Peyer's patch (tissue), 4 donors: Measurements from ENCODE around the gene RBM20. TPM values are rescaled to one million over a fixed set of nuclear protein-coding genes. Genes with fewer than 3 reads are reported as not detected.

Experiments
- DNase-seq, 3 donors: peaks; one replicate each; pipeline ENCODE4 v3.0.0-alpha.2; 2017 to 2019
- H3K27ac ChIP-seq, 4 donors: fragments of 200-600 bp; sonication (generic); one replicate each; pipeline ENCODE4 v1.5.1; 2016 to 2019
- H3K27me3 ChIP-seq, 2 donors: fragments of 200-600 bp; sonication (generic); one replicate each; pipeline ENCODE4 v1.5.1; 2019
- H3K36me3 ChIP-seq, 3 donors: fragments of 200-600 bp; sonication (generic); one replicate each; pipeline ENCODE4 v1.5.1; 2016 to 2019
- H3K4me1 ChIP-seq, 4 donors: fragments of 200-600 bp; sonication (generic); one replicate each; pipeline ENCODE4 v1.5.1; 2016 to 2019
- H3K4me3 ChIP-seq, 4 donors: fragments of 200-600 bp; sonication (generic); 1 replicate in 3 of 4; 2 replicates in 1 of 4; pipeline ENCODE4 v1.5.1; 2016 to 2019; ENCODE audit warnings: mild to moderate bottlenecking in 1 of 4
- H3K9me3 ChIP-seq, 4 donors: fragments of 200-600 bp; sonication (generic); one replicate each; pipeline ENCODE4 v1.5.1; 2016 to 2019; ENCODE audit warnings: mild to moderate bottlenecking in 1 of 4
- CTCF ChIP-seq, 6 experiments: fragments of 450-650 bp in 4 of 6; fragments of 200-600 bp in 2 of 6; sonication (generic) in 1 of 6; IDR thresholded peaks; one replicate each; pipeline ENCODE4 v1.5.1; 2017 to 2019; ENCODE audit warnings: antibody characterized with exemption in 6 of 6, mild to moderate bottlenecking in 3 of 6, moderate library complexity in 1 of 6
- POLR2A ChIP-seq, 2 donors: fragments of 450-650 bp; IDR thresholded peaks; one replicate each; pipeline ENCODE4 v1.5.1; 2017; ENCODE audit warnings: antibody characterized with exemption in 2 of 2, mild to moderate bottlenecking in 2 of 2, moderate library complexity in 2 of 2
- total RNA-seq, 4 donors: library from RNA; depleted of rRNA; stranded (reverse); fragments of >200 nt; gene quantifications; one replicate each; pipeline ENCODE4 v1.1.0, GENCODE V29; 2016

The RBM20 gene
- total RNA-seq, 4 donors from 2014 or later: 0.80 to 4.1 (median 1.2) TPM

DNA sequence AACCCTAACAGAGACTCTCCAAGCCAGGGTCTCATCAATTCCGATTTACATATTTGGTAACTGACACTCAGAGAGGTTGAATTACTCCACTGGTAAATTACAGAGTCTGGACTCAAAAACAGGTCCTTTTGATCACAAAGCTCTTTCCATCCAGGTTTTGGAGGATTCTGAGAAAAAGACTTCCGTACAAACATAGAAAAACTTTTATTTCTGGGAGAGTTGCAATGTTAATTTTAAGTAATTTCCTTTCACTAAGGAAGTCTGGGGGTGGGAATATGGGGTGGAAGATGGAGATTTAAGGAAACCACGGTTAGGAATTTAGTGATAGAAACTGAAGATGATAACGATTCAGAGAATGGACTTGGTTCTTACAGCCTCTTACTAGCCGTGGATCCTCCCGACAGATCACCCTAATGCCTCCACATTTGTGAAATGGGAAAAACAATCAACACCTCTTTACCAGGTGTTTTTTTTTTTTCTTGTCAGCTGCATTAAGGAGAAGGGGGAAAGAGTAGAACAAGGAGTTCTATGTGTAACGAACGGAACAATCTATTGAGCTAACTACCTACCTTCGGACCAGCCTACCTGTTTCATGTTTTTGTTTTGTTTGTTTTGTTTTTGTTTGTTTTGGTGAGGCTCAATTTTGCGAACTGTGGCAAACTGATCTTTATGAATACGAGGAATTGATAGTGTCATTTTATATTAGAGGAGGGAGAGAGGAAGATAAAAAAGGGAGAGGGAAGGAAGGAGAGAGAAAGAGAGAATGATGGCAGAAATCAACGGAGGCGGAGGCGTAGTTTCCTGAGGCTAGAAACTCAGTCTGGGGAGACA, 1.7 kb upstream of the RBM20 start:
- Histone ChIP-seq H3K27me3 (peaks cover 0 to 26% of the 10 kb centered on the region in 2 donors), H3K9me3 (no peaks in the 10 kb centered on the region), H3K36me3 (no peaks in the 10 kb centered on the region), H3K27ac (no peak overlapping the region), H3K4me1 (peaks cover 0 to 27% (median 12%) of the 10 kb centered on the region in 4 donors), H3K4me3 (no peak overlapping the region)
- no peak for DNase-seq
- TF ChIP-seq POLR2A (IDR thresholded peaks at IDR 0.05) (no peak), CTCF (IDR thresholded peaks at IDR 0.05) (no peak)

GRCh38 chr10:110643035-110643652, 992 bp upstream of the RBM20 start:
- Histone ChIP-seq H3K27me3 (peaks cover 0 to 26% of the 10 kb centered on the region in 2 donors), H3K36me3 (no peaks in the 10 kb centered on the region), H3K4me3 (peak overlapping the region; percentile 17 to 66 (median 56)), H3K27ac (no peak overlapping the region), H3K9me3 (no peaks in the 10 kb centered on the region), H3K4me1 (peaks cover 0 to 27% (median 12%) of the 10 kb centered on the region in 4 donors)
- TF ChIP-seq POLR2A (IDR thresholded peaks at IDR 0.05) (no peak), CTCF (IDR thresholded peaks at IDR 0.05) (no peak)
- no peak for DNase-seq

- Histone ChIP-seq H3K4me3 (peak overlapping the region in 3 of 4 donors; percentile 53 to 66 (median 58)), H3K4me1 (peaks cover 0 to 27% (median 12%) of the 10 kb centered on the region in 4 donors), H3K9me3 (no peaks in the 10 kb centered on the region), H3K36me3 (no peaks in the 10 kb centered on the region), H3K27ac (peak overlapping the region in 1 of 4 donors; percentile 61), H3K27me3 (peaks cover 0 to 26% of the 10 kb centered on the region in 2 donors)
- DNase-seq: no peak
- no peak for TF ChIP-seq POLR2A (IDR thresholded peaks at IDR 0.05)
- TF ChIP-seq CTCF (IDR thresholded peaks at IDR 0.05): no peak
These were observed 694 bp downstream of the RBM20 start for GRCh38 chr10:110644598-110645462.

GRCh38 chr10:110646417-110647135, 2.4 kb downstream of the RBM20 start:
- Histone ChIP-seq H3K27ac (no peak overlapping the region), H3K27me3 (peaks cover 0 to 26% of the 10 kb centered on the region in 2 donors), H3K4me1 (peaks cover 0 to 24% (median 12%) of the 10 kb centered on the region in 4 donors), H3K9me3 (no peaks in the 10 kb centered on the region), H3K4me3 (no peak overlapping the region), H3K36me3 (no peaks in the 10 kb centered on the region)
- TF ChIP-seq POLR2A (IDR thresholded peaks at IDR 0.05) (no peak), CTCF (IDR thresholded peaks at IDR 0.05) (no peak)
- no peak for DNase-seq

- TF ChIP-seq CTCF (IDR thresholded peaks at IDR 0.05): no peak
- no peak for TF ChIP-seq POLR2A (IDR thresholded peaks at IDR 0.05)
- H3K4me1 ChIP-seq: peaks cover 0 to 24% (median 12%) of the 10 kb centered on the region in 4 donors
- DNase-seq: no peak
- no peak overlapping the region for H3K4me3 ChIP-seq
- no peaks in the 10 kb centered on the region for H3K36me3 ChIP-seq
- no peak overlapping the region for H3K27ac ChIP-seq
- H3K9me3 ChIP-seq: no peaks in the 10 kb centered on the region
- H3K27me3 ChIP-seq: peaks cover 0 to 26% of the 10 kb centered on the region in 2 donors
These were observed 2.9 kb downstream of the RBM20 start for GRCh38 chr10:110647136-110647430.
